ENCODE measurements around the gene S100A4.
"Not testable (repeated sequence)": the region's sequence is repeated elsewhere in the genome, so short reads cannot be mapped to it uniquely, and the experiment has no call there.

Gene S100A4

GRCh38 chr1:153532769-153533599, 12.6 kb downstream of the S100A4 start:
- FAIRE-seq: no peak

GRCh38 chr1:153532181-153532580, 13.4 kb downstream of the S100A4 start:
- FAIRE-seq: no peak

- FAIRE-seq: no peak
Observed at GRCh38 chr1:153531638-153532037, 14.0 kb downstream of the S100A4 start.

- FAIRE-seq: no peak
Observed at GRCh38 chr1:153527683-153528040, 17.9 kb downstream of the S100A4 start.

GRCh38 chr1:153527023-153527682, 18.5 kb downstream of the S100A4 start:
- no peak for FAIRE-seq

- no peak for FAIRE-seq
Observed at GRCh38 chr1:153526132-153526543, 19.5 kb downstream of the S100A4 start.

- no peak for FAIRE-seq
Observed at GRCh38 chr1:153525088-153525728, 20.4 kb downstream of the S100A4 start.

GRCh38 chr1:153522353-153523048, 23.1 kb downstream of the S100A4 start:
- not testable (repeated sequence) for FAIRE-seq

- FAIRE-seq: not testable (repeated sequence)
Observed at GRCh38 chr1:153521808-153522207, 23.8 kb downstream of the S100A4 start.

- FAIRE-seq: no peak
Observed at GRCh38 chr1:153520818-153521476, 24.7 kb downstream of the S100A4 start.

GRCh38 chr1:153520137-153520691, 25.4 kb downstream of the S100A4 start:
- FAIRE-seq: not testable (repeated sequence)

GRCh38 chr1:153519242-153519641, 26.4 kb downstream of the S100A4 start:
- FAIRE-seq: no peak

GRCh38 chr1:153515504-153516394, 29.9 kb downstream of the S100A4 start:
- no peak for FAIRE-seq

- FAIRE-seq: no peak
Observed at GRCh38 chr1:153513666-153514065, 31.9 kb downstream of the S100A4 start.

- no peak for FAIRE-seq
Observed at GRCh38 chr1:153513023-153513422, 32.6 kb downstream of the S100A4 start.

- no peak for FAIRE-seq
Observed at GRCh38 chr1:153510984-153511410, 34.6 kb downstream of the S100A4 start.

GRCh38 chr1:153509729-153510354, 35.8 kb downstream of the S100A4 start:
- FAIRE-seq: no peak

- FAIRE-seq: no peak
Observed at GRCh38 chr1:153509036-153509435, 36.6 kb downstream of the S100A4 start.

- no peak for FAIRE-seq
Observed at GRCh38 chr1:153507926-153508583, 37.6 kb downstream of the S100A4 start.

GRCh38 chr1:153506831-153507413, 38.7 kb downstream of the S100A4 start:
- FAIRE-seq: no peak
